Smooth muscle cell (in vitro differentiated cells): ENCODE results near the gene HPSE2. TPM values are rescaled to one million over a fixed set of nuclear protein-coding genes. Genes with fewer than 3 reads are reported as not detected.

ENCODE experiments used
- DNase-seq: peaks from one replicate; lab custom pipeline; 2025; ENCODE audit not compliant: unreplicated experiment; lab: John Stamatoyannopoulos, UW
- H2AFZ ChIP-seq: fragments of 200-600 bp; sonication (generic); 2 replicates; pipeline ENCODE4 v1.6.0; 2016; ENCODE audit warnings: antibody characterized with exemption, low read depth, mild to moderate bottlenecking
- H3F3A ChIP-seq: fragments of 200-600 bp; sonication (generic); 2 replicates; pipeline ENCODE4 v1.6.0; 2017; ENCODE audit warnings: antibody characterized with exemption, low read depth
- H3K27ac ChIP-seq: fragments of 200-600 bp; sonication (generic); 2 replicates; pipeline ENCODE4 v1.5.1; 2016; ENCODE audit warnings: low read depth, mild to moderate bottlenecking
- H3K27me3 ChIP-seq: fragments of 200-600 bp; sonication (generic); 2 replicates; pipeline ENCODE4 v1.6.1; 2016; ENCODE audit warnings: low read depth, mild to moderate bottlenecking
- H3K36me3 ChIP-seq: fragments of 200-600 bp; sonication (generic); 2 replicates; pipeline ENCODE4 v1.5.1; 2016; ENCODE audit warnings: low read depth
- H3K4me1 ChIP-seq: fragments of 200-600 bp; sonication (generic); 2 replicates; pipeline ENCODE4 v1.5.1; 2016; ENCODE audit warnings: low read depth
- H3K4me2 ChIP-seq: fragments of 200-600 bp; sonication (generic); 2 replicates; pipeline ENCODE4 v1.6.0; 2016; ENCODE audit warnings: mild to moderate bottlenecking
- H3K4me3 ChIP-seq: fragments of 200-600 bp; sonication (generic); 2 replicates; pipeline ENCODE4 v1.5.1; 2016; ENCODE audit warnings: mild to moderate bottlenecking
- H3K79me2 ChIP-seq: fragments of 200-600 bp; sonication (generic); 2 replicates; pipeline ENCODE4 v1.6.0; 2016; ENCODE audit warnings: low read depth, mild to moderate bottlenecking
- H3K9ac ChIP-seq: fragments of 200-600 bp; sonication (generic); 2 replicates; pipeline ENCODE4 v1.6.0; 2016; ENCODE audit warnings: low read depth
- H3K9me3 ChIP-seq: fragments of 200-600 bp; sonication (generic); replicated peaks from 2 replicates; pipeline ENCODE4 v1.5.1; 2016; ENCODE audit warnings: low read depth
- H4K20me1 ChIP-seq: fragments of 200-600 bp; sonication (generic); 2 replicates; pipeline ENCODE4 v1.6.0; 2016; ENCODE audit warnings: low read depth
- CTCF ChIP-seq: fragments of 200-600 bp; sonication (generic); IDR thresholded peaks from 2 replicates; pipeline ENCODE4 v1.5.1; 2017; ENCODE audit warnings: borderline replicate concordance, mild to moderate bottlenecking, antibody characterized with exemption; ENCODE audit not compliant: insufficient read depth, poor library complexity, severe bottlenecking
- WGBS: methylation state at CpG from one replicate; pipeline ENCODE4 v1.1.7; 2016; ENCODE audit warnings: low lambda C conversion rate; 5-methylcytosine and 5-hydroxymethylcytosine counted together
- polyA plus RNA-seq: library from polyadenylated mRNA; unstranded; fragments of >200 nt; fragmentation: Nextera tagmentation; extraction: Ambion mirVana; gene quantifications from 2 replicates; pipeline ENCODE4 v1.2.1, GENCODE V29; 2016
- total RNA-seq: library from RNA; depleted of rRNA; stranded (reverse); fragments of >200 nt; gene quantifications from 2 replicates; pipeline ENCODE4 v1.2.3, GENCODE V29; 2014

Gene HPSE2
- total and polyA plus RNA-seq, 2 experiments from 2014 or later, result 0.13 TPM; not detected in 1

GRCh38 chr10:99058762-99059161, 176.9 kb downstream of the HPSE2 start:
- H3K4me1 ChIP-seq, result no peaks in the 10 kb centered on the region
- no peaks in the 10 kb centered on the region for H3K27me3 ChIP-seq
- H3K79me2 ChIP-seq, result no peaks in the 10 kb centered on the region
- no peak overlapping the region for H2AFZ ChIP-seq
- H3K36me3 ChIP-seq, result no peaks in the 10 kb centered on the region
- no peak overlapping the region for H3K9ac ChIP-seq
- no peaks in the 10 kb centered on the region for H4K20me1 ChIP-seq
- no peak for DNase-seq
- H3K4me2 ChIP-seq, result no peak overlapping the region
- no peak for TF ChIP-seq CTCF
- H3F3A ChIP-seq, result no peaks in the 10 kb centered on the region
- no peaks in the 10 kb centered on the region for H3K9me3 ChIP-seq
- no peak overlapping the region for H3K4me3 ChIP-seq
- no peak overlapping the region for H3K27ac ChIP-seq

- no peak overlapping the region for H2AFZ ChIP-seq
- H3K79me2 ChIP-seq, result no peaks in the 10 kb centered on the region
- H4K20me1 ChIP-seq, result no peaks in the 10 kb centered on the region
- no peak overlapping the region for H3K4me3 ChIP-seq
- H3K4me2 ChIP-seq, result no peak overlapping the region
- H3K36me3 ChIP-seq, result no peaks in the 10 kb centered on the region
- no peak overlapping the region for H3K9ac ChIP-seq
- H3K9me3 ChIP-seq, result no peaks in the 10 kb centered on the region
- H3K27ac ChIP-seq, result no peak overlapping the region
- no peak for TF ChIP-seq CTCF
- WGBS, result 74% methylated on average over 4 of the region's 4 CpGs
- H3K4me1 ChIP-seq, result no peaks in the 10 kb centered on the region
- DNase-seq, result no peak
- H3K27me3 ChIP-seq, result no peaks in the 10 kb centered on the region
- H3F3A ChIP-seq, result no peaks in the 10 kb centered on the region
Observed at GRCh38 chr10:99057936-99058690, 177.5 kb downstream of the HPSE2 start.

GRCh38 chr10:99045671-99046070, 190.0 kb downstream of the HPSE2 start:
- Histone ChIP-seq H4K20me1 (no peaks in the 10 kb centered on the region), H3K4me2 (no peak overlapping the region), H2AFZ (no peak overlapping the region), H3K27me3 (no peaks in the 10 kb centered on the region), H3K36me3 (no peaks in the 10 kb centered on the region), H3K4me3 (no peak overlapping the region), H3F3A (no peaks in the 10 kb centered on the region), H3K9ac (no peak overlapping the region), H3K4me1 (no peaks in the 10 kb centered on the region), H3K27ac (no peak overlapping the region), H3K9me3 (peaks cover 8% of the 10 kb centered on the region), H3K79me2 (no peaks in the 10 kb centered on the region)
- TF ChIP-seq CTCF, result no peak
- no peak for DNase-seq
